Keratinocyte (primary cell): ENCODE results near the gene TNIK. TPM values are rescaled to one million over a fixed set of nuclear protein-coding genes. Genes with fewer than 3 reads are reported as not detected.

Experiments used
- DNase-seq: peaks from one replicate; pipeline ENCODE4 v3.0.0-alpha.2; 2011; ENCODE audit warnings: low read depth, missing footprints, low spot score
- FAIRE-seq: peaks from 2 replicates; lab custom pipeline; 2011; peaks lifted over from hg19 to GRCh38; lab: Jason Lieb, UNC
- H2AFZ ChIP-seq: 2 replicates; pipeline ENCODE4 v1.6.0; 2012; ENCODE audit warnings: low read length, control low read depth, inconsistent platforms; ENCODE audit not compliant: control insufficient read depth
- H3K27ac ChIP-seq: 2 replicates; pipeline ENCODE4 v1.5.1; 2011; ENCODE audit warnings: low read length; ENCODE audit not compliant: control insufficient read depth, insufficient read depth
- H3K27me3 ChIP-seq: 3 replicates; pipeline ENCODE4 v1.6.0; 2011; ENCODE audit warnings: low read length; ENCODE audit not compliant: control insufficient read depth, insufficient read depth; ENCODE audit errors: extremely low read depth
- H3K36me3 ChIP-seq, 2 experiments: 2 replicates in 1 of 2; 3 replicates in 1 of 2; pipeline ENCODE4 v1.5.1; 2011; ENCODE audit warnings: low read length in 2 of 2, mild to moderate bottlenecking in 1 of 2; ENCODE audit not compliant: control insufficient read depth in 2 of 2, insufficient read depth in 2 of 2; ENCODE audit errors: extremely low read depth in 1 of 2
- H3K4me1 ChIP-seq: 3 replicates; pipeline ENCODE4 v1.5.1; 2011; ENCODE audit warnings: low read length; ENCODE audit not compliant: control insufficient read depth, insufficient read depth; ENCODE audit errors: extremely low read depth
- H3K4me2 ChIP-seq: 3 replicates; pipeline ENCODE4 v1.6.0; 2011; ENCODE audit warnings: low read depth, low read length; ENCODE audit not compliant: control insufficient read depth, insufficient read depth; ENCODE audit errors: extremely low read depth
- H3K4me3 ChIP-seq, 3 experiments: fragments of 200-600 bp in 1 of 3; sonication (generic) in 1 of 3; 2 replicates in 2 of 3; 3 replicates in 1 of 3; pipeline ENCODE4 v1.5.1; 2011 to 2016; ENCODE audit warnings: low read length in 3 of 3, mild to moderate bottlenecking in 3 of 3, control low read depth in 2 of 3, inconsistent platforms in 1 of 3, low read depth in 1 of 3, mixed read lengths in 1 of 3, mixed run types in 1 of 3, moderate library complexity in 1 of 3; ENCODE audit not compliant: control insufficient read depth in 2 of 3, insufficient read depth in 2 of 3; ENCODE audit errors: extremely low read depth in 1 of 3
- H3K79me2 ChIP-seq: 2 replicates; pipeline ENCODE4 v1.6.0; 2012; ENCODE audit warnings: low read length; ENCODE audit not compliant: control insufficient read depth, insufficient read depth
- H3K9ac ChIP-seq: 3 replicates; pipeline ENCODE4 v1.6.0; 2011; ENCODE audit warnings: low read length; ENCODE audit not compliant: control insufficient read depth, insufficient read depth; ENCODE audit errors: extremely low read depth
- H3K9me1 ChIP-seq: 3 replicates; pipeline ENCODE4 v1.6.0; 2011; ENCODE audit warnings: low read length; ENCODE audit not compliant: control insufficient read depth, insufficient read depth; ENCODE audit errors: extremely low read depth
- H3K9me3 ChIP-seq: 2 replicates; pipeline ENCODE4 v1.5.1; 2012; ENCODE audit warnings: low read depth, low read length; ENCODE audit not compliant: control insufficient read depth
- H4K20me1 ChIP-seq: 3 replicates; pipeline ENCODE4 v1.6.0; 2011; ENCODE audit warnings: low read length; ENCODE audit not compliant: control insufficient read depth, insufficient read depth; ENCODE audit errors: extremely low read depth
- EZH2 ChIP-seq: IDR thresholded peaks from one replicate; pipeline ENCODE4 v1.6.1; 2012; ENCODE audit warnings: inconsistent platforms, mild to moderate bottlenecking, low read length, moderate library complexity
- dilution Hi-C: fragments of 300-500 bp; cut with MboI; formaldehyde crosslinking; loops from one replicate; pipeline ENCODE4 v1.7.0; 2020; ENCODE audit warnings: low sequenced_read_pairs; ENCODE audit not compliant: extremely low pct_ligation_motif_present
- polyA plus RNA-seq, 5 experiments: library from polyadenylated mRNA; depleted of rRNA in 3 of 5; stranded (reverse) in 3 of 5; stranded (forward) in 1 of 5; unstranded in 1 of 5; fragments of >200 nt; gene quantifications; 1 replicate in 1 of 5; 2 replicates in 3 of 5; 3 replicates in 1 of 5; pipeline versions ENCODE4 v1.2.1 to v1.2.3, GENCODE V29; 2011 to 2012; ENCODE audit warnings: missing spikeins in 2 of 5, low read depth in 1 of 5, low replicate concordance in 1 of 5
- TF ChIP-seq, protein P1 (sequence below), 3 experiments: IDR thresholded peaks in 1 of 3; conservative IDR thresholded peaks in 1 of 3; optimal IDR thresholded peaks in 1 of 3; 2 replicates in 2 of 3; 3 replicates in 1 of 3; pipeline versions ENCODE3 to v1.5.1; 2011; ENCODE audit warnings: low read length in 3 of 3, mild to moderate bottlenecking in 3 of 3, moderate library complexity in 2 of 3, control low read depth in 1 of 3, inconsistent platforms in 1 of 3; ENCODE audit not compliant: insufficient read depth in 2 of 3; ENCODE audit errors: extremely low read depth in 1 of 3

TNIK gene
- polyA plus RNA-seq, 1 donor (not counting 4 experiments of a cell fraction or from before 2014, with no cell fraction given) = 4.4 TPM

DNA sequence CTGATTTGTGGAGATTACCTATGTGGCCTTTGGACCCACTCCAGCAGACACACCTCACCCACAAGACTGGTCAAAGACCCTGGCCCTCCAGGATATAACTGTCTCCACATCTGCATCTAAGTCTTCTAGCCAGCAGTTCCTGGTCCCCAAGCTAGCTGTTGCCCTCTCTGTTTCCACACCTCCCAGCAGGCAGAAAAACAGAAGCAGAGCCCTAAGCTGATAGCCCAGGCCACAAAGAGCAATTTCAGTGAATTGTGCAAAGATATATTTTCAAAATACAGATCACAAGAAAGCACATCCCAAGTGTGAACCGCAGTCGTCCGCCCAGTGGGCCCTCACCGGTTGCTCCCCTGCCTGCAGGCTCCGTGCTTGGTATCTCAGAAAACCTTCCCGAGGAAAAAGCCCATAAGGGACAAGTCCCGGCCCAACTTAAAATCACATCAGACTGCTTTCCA is 2.6 kb downstream of the TNIK start:
- Histone ChIP-seq H3K9me1 (no peaks in the 10 kb centered on the region), H3K79me2 (peaks cover 6% of the 10 kb centered on the region), H3K27ac (no peak overlapping the region), H2AFZ (no peak overlapping the region), H3K27me3 (no peaks in the 10 kb centered on the region), H3K4me1 (peaks cover 14% of the 10 kb centered on the region), H3K4me2 (no peak overlapping the region), H4K20me1 (no peaks in the 10 kb centered on the region), H3K9me3 (no peaks in the 10 kb centered on the region), H3K36me3 (no peaks in the 10 kb centered on the region), H3K9ac (no peak overlapping the region), H3K4me3 (no peak overlapping the region)
- dilution Hi-C loops = no loop called here
- TF ChIP-seq, protein P1, sequence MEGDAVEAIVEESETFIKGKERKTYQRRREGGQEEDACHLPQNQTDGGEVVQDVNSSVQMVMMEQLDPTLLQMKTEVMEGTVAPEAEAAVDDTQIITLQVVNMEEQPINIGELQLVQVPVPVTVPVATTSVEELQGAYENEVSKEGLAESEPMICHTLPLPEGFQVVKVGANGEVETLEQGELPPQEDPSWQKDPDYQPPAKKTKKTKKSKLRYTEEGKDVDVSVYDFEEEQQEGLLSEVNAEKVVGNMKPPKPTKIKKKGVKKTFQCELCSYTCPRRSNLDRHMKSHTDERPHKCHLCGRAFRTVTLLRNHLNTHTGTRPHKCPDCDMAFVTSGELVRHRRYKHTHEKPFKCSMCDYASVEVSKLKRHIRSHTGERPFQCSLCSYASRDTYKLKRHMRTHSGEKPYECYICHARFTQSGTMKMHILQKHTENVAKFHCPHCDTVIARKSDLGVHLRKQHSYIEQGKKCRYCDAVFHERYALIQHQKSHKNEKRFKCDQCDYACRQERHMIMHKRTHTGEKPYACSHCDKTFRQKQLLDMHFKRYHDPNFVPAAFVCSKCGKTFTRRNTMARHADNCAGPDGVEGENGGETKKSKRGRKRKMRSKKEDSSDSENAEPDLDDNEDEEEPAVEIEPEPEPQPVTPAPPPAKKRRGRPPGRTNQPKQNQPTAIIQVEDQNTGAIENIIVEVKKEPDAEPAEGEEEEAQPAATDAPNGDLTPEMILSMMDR (optimal IDR thresholded peaks at IDR 0.05 in 1 of 3, IDR thresholded peaks at IDR 0.05 in 1 of 3, conservative IDR thresholded peaks at IDR 0.05 in 1 of 3; ENCODE audit: extremely low read depth in 1 of 3, insufficient read depth in 2 of 3, low read length in 3 of 3) = no peak
- TF ChIP-seq EZH2 = no peak
- FAIRE-seq (no peak), DNase-seq (no peak)

DNA sequence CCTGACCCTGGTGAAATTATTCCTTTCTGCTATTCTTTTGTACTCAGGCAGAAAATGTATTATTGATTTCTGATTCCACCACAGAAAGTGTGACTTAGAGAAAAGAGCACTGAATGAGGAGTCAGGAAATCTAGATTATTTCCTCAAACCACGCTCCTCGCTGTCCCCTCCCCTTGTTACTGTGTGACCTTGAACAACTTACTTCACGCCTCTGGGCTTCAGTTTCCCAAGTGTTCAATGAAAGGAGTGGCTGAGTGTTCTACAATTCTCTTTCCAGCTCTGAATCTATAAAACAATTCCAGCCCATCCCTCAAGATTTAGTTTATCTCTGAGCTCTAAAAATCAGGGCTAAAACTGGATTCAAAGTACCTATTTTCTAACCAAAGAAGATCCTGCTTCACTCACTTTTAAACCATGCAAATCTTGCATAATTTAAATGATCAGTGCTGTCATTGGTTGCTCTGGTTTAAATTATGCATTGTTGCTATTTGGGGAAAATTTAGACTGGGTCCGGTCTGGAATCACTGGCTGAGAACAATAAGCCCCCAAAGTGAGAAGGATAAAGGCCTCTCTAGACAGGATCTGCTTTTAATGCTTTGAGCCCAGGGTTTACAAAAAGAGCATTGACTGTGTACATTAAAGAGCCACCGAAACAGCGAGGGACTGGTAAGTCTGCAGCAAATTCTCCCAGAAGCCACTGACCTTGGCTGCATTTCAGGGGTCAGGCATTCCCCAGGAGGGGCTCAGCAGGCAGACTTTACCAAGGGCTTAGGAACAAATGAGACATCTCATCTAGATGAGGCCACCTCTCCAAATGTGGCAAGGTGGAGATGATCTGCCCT is 3.2 kb downstream of the TNIK start:
- H2AFZ ChIP-seq = no peak overlapping the region
- H3K9ac ChIP-seq = no peak overlapping the region
- FAIRE-seq (no peak), DNase-seq (no peak)
- H3K9me3 ChIP-seq = no peaks in the 10 kb centered on the region
- H3K4me3 ChIP-seq = no peak overlapping the region
- no peak overlapping the region for H3K4me2 ChIP-seq
- H3K27ac ChIP-seq = no peak overlapping the region
- peaks cover 14% of the 10 kb centered on the region for H3K4me1 ChIP-seq
- no peaks in the 10 kb centered on the region for H3K36me3 ChIP-seq
- peaks cover 6% of the 10 kb centered on the region for H3K79me2 ChIP-seq
- no peaks in the 10 kb centered on the region for H4K20me1 ChIP-seq
- H3K9me1 ChIP-seq = no peaks in the 10 kb centered on the region
- TF ChIP-seq, protein P1 (optimal IDR thresholded peaks at IDR 0.05 in 1 of 3, IDR thresholded peaks at IDR 0.05 in 1 of 3, conservative IDR thresholded peaks at IDR 0.05 in 1 of 3; ENCODE audit: extremely low read depth in 1 of 3, insufficient read depth in 2 of 3, low read length in 3 of 3) = no peak
- TF ChIP-seq EZH2 = no peak
- dilution Hi-C loops = no loop called here
- H3K27me3 ChIP-seq = no peaks in the 10 kb centered on the region
